HG03378 (cell line): ENCODE results near the gene HS1BP3.

Source experiments
- ATAC-seq: cut with Tn5 transposase; IDR thresholded peaks from one replicate; pipeline ENCODE4 v1.9.1; 2021; ENCODE audit warnings: mild to moderate bottlenecking, moderate library complexity; ENCODE audit not compliant: unreplicated experiment

The HS1BP3 gene

GRCh38 chr2:20675701-20676352 is 24.9 kb upstream of the HS1BP3 start:
- peak; percentile 59 for ATAC-seq

DNA sequence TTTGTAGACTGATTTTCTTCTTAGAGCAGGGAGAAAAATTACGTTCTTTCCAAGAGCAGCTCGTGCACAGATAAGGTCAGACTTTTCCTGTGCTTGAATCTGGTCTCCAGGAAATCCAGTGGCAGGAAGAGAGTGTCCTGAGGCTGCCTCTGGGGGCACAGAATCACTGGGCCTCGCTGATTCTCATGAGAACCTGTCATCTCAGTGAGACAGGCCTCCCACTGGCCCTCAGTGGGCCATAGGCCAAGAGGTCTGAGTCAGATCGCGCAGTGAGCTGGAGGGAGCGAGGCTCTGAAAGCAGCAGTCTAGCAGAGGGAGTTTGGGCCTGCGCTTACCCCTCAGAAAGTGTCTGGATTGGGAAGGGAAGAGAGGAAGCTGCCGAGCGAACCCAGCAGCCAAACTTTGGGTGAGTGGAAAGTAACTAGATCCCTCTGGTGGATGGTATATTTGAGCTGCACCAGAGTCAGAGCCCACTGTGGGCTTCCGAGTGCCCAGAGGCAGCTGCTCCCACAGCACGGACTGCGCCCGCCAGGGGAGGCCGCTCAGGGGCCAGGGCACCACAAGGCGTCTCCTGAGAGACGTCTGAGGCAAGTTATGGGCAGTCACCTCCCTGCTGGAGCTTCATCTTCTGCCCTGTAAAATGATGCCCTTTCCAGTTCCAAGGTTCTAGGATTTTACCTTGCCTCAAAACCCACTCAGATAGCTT is 24.2 kb upstream of the HS1BP3 start:
- ATAC-seq = no peak

DNA sequence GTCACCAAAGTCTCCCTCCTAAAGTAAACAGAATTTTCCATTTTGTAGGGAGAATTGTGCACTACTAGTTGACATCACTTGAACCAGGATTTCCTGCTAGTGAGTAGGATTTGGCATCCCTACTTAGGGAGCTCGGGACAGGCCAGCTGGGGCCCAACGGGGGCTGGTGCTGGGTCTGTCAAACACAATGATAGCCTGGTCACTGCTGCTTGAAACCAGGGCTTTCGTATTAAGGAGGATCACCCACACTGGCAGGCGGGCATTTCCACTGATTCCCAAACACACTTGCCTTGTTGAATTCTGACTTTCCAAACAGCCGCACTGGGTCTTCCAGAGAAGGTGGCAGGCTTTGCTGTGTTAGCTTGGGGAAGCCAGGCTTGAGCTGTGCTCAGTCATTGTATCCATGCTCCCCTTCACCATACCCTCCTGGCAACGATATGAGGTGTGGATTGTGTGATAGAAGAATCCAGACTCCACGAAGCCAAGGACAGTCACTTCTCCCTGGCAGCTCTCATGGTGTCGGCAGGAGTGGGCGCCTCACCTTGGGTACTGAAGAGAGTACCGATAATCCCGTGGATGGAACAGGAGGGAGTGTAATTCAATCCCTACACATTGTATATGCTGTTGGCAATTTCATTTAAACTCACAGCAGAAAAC is 23.5 kb upstream of the HS1BP3 start:
- ATAC-seq = no peak

GRCh38 chr2:20673686-20674308 is 22.9 kb upstream of the HS1BP3 start:
- no peak for ATAC-seq

DNA sequence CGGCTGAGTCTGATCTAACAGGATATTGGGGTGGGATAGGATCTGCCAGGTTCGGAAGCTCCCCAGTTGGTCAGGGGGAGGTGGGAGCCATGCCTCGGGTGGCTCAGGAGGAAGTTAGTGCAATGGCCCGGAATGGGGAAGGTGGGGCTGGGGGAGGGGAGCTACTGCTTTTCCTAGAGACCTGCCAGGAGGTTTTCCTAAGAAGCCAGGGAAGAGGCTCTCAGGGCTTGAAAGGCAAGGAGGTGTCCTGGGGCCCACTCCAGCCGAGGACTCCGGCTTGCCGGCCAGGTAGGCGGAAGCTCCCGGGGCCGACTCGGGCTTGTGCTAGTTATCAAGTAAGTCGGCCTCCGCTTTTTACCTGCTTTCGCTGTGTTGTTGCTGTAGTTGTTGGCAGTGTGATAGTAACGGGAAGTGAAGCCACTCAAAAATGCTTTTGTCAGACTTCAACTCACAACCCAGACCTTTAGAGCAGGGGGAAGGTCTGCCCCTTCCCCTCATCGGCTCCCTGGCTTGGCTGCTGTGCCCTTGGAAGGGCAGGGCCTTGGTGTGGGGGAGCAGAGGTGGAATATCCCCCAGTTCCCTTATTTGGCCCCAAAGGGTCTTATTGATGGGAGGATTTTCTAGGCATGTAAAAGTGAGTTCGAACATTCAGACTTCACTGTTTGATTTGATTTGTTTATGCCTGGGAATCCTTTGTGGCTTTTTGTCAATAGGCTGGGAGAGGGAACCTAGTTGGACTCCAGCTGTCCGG is 21.5 kb upstream of the HS1BP3 start:
- ATAC-seq = no peak

GRCh38 chr2:20671736-20672080 is 20.8 kb upstream of the HS1BP3 start:
- no peak for ATAC-seq

DNA sequence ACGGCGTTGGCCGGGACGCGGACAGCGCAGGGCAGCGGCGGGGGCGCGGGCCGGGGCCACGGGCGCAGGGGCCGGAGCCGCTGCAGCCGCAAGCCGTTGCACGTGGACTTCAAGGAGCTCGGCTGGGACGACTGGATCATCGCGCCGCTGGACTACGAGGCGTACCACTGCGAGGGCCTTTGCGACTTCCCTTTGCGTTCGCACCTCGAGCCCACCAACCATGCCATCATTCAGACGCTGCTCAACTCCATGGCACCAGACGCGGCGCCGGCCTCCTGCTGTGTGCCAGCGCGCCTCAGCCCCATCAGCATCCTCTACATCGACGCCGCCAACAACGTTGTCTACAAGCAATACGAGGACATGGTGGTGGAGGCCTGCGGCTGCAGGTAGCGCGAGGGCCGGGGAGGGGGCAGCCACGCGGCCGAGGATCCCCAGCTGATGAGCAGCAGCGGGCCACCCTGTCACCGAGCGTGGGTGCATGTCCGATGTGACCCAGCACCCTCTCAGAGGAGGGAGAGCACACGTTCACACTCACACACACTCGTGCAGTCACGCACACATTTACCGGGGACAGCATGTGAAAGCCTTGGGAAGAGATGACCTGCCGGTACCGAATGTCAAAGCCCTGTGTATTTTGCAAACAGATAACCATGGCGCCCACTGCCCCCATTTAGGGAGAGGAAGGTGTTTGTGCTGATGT is 20.3 kb upstream of the HS1BP3 start:
- ATAC-seq = no peak

GRCh38 chr2:20670315-20671035 is 19.6 kb upstream of the HS1BP3 start:
- ATAC-seq = no peak

- no peak for ATAC-seq
Measured at GRCh38 chr2:20669562-20670314, 18.8 kb upstream of the HS1BP3 start.

DNA sequence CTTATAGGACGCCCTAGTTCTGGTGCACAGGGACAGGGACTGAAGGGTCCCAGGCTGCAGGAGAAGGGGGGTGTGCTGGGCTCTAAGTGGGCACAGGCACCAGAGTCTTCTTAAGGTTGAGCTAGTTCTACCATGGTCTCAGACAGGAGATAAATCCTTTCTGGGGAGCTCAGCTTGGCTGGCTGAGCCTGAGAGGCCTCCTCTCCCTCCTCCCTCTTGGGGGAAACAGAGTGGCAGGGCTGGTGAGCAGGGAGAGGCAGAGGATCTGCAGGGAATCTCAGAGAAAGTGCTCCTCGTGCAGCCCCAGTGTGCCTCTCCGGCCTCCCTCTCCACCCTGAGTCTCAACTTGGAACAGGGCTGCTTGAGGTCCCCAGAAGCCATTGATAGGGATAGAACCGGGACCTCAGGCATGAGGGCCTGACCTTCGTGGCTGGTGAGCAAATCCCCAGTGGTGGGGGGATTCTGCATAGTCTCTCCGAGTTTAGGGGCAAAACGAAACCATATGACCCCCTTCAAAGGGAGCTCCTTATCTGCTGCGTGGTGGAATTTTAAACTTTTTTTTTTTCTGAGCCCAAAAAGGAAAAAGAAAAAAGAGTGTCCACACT is 18.1 kb upstream of the HS1BP3 start:
- no peak for ATAC-seq

DNA sequence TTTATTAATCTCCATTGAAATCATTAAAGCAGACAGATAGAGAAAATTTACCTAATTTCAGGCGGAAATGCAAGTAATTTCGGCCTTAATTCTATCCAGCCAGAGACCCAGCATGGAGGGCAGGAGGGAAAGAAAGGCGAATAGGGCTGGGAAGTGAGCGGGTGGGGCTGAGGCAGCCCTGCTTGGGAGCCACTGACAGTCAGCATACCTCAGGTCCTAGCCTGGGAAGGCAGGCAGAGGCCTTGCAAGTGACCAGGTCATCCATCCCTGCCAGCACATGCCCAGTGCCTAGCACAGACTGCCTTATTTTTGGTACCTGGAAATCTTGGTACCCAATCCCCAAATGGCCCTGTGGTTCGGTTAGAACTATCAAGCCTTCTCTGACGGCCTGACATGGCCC is 17.6 kb upstream of the HS1BP3 start:
- ATAC-seq = no peak

GRCh38 chr2:20667531-20668401 is 16.9 kb upstream of the HS1BP3 start:
- no peak for ATAC-seq

DNA sequence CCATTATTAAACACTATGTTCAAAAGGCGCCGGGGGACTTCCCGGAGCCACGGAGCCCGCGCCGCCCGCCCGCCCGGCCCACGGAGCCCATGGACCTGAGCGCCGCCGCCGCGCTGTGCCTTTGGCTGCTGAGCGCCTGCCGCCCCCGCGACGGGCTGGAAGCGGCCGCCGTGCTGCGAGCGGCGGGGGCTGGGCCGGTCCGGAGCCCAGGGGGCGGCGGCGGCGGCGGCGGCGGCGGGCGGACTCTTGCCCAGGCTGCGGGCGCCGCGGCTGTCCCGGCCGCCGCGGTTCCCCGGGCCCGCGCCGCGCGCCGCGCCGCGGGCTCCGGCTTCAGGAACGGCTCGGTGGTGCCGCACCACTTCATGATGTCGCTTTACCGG is 16.2 kb upstream of the HS1BP3 start:
- no peak for ATAC-seq

DNA sequence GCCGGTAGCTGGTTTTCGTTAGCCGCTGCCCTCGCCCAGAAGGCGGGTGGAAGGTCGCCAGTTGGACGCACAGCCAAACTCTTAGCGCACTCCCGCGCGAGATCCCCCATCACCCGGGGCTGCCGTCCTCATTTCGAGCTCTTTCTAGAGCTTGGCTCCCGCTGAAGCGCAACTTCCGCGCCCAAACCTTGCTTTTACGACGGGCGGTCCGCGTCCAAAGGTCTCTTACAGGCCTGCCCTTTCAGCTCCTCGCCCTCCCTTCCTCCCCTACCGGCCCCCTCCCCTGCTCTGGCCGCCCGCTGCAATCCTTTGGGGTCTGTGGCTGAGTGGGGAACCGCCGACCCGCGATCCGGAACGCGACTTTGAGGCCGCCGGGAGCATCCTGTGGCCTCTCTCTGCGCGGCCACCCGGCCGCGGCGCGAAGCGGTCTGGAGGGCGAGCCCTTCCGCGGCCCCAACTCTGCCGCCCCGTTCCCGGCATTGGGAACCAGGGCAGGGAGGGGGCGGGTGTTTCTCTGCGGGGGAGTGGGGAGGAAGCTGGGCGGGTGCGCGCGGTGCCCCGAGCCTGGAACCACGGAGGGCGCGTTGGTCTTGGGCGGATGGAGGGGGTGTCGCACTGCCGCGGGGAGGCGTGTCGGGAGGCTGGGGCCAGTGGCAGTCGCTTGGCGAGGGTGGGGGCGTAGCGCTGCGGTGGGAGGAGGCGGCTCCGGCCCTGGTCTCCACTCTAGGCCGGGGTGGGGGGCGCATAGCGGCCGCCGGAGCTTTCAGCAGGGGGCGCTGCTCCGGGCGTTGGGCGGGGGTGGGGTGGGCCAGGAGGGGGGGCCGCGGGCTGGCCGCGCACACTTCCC is 15.6 kb upstream of the HS1BP3 start, which contains the start of gene GDF7:
Gene GDF7 (plus strand): TSS at position 841 of the 847 bp plus-strand sequence. CDS start 96 bp downstream, outside the sequence.
- no peak for ATAC-seq

GRCh38 chr2:20666005-20666303 is 15.1 kb upstream of the HS1BP3 start:
- ATAC-seq = no peak

DNA sequence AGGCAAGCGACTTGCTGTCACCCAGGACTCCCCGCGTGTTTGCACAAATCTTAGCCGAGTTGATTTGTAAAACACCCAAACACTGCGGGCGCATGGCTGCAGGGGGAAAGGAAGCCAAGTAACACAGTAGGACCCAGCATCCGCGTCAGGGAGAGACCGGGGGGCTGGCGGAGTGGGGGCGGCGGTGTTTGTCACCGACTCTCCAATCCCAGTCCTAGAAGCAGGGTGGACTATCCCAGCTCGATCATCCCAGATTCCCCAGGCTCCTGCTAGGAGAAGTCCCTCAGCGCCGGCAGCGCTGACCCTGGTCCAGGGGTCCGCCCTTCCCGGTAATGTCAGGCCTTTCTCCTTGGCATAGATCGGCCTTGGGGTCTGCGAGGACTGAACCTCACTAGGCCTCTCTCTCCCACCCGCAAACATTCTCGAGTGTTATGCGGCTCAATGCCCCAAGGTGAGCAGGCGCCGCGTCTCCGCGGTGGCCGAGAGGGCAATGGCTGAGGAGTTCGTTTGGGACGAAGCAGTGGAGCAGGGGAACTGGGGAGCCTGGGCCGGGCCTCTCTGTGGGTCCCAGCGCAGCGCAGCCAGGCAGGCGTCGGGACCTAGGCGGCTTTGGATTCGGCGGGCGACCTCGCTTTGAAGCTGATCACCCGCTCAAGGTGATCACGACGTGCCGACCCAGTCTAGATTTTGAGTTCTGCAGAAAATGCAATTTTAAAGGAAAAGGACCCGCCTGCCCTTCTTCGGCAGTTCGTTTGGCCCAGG is 14.5 kb upstream of the HS1BP3 start:
- ATAC-seq = no peak
